H54 (cell line): ENCODE results near the gene RPAIN.

Source experiments
- DNase-seq: peaks from one replicate; pipeline ENCODE4 v3.0.0; 2011; ENCODE audit warnings: low spot score, mixed read lengths; ENCODE audit not compliant: insufficient read length
- FAIRE-seq: peaks from 3 replicates; lab custom pipeline; 2011; peaks lifted over from hg19 to GRCh38; lab: Jason Lieb, UNC
- POLR2A ChIP-seq: IDR thresholded peaks from 2 replicates; pipeline ENCODE4 v1.6.1; 2011; ENCODE audit warnings: low read depth, mild to moderate bottlenecking, low read length

RPAIN gene

GRCh38 chr17:5419959-5420653, at the start of gene RPAIN:
RPAIN (plus strand) TSS chr17:5420182; CDS start chr17:5420211, 29 bp downstream.
- peak; percentile 74 for TF ChIP-seq POLR2A
- DNase-seq (peak; percentile 61), FAIRE-seq (no peak)

GRCh38 chr17:5370411-5370810, 49.6 kb upstream of the RPAIN start:
- DNase-seq, result no peak
- TF ChIP-seq POLR2A, result no peak
- no peak for FAIRE-seq

DNA sequence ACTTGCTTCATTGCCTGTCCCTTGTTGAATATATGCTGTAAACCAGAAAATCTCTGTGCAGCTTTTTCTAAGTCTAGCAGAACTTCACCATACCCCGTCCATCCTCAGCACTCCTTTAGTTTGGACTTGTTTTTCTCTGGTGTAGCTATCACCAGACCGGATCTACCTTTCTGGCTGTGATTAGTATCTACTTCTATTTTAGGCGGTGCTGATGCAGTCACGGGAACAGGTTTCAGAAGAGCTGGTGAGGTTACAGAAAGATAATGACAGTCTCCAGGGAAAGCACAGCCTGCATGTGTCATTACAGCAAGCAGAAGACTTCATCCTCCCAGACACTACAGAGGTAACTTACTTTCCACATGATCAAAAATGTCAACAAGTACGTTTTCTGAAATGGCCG, 46.9 kb upstream of the RPAIN start:
- FAIRE-seq (no peak), DNase-seq (no peak)
- no peak for TF ChIP-seq POLR2A

DNA sequence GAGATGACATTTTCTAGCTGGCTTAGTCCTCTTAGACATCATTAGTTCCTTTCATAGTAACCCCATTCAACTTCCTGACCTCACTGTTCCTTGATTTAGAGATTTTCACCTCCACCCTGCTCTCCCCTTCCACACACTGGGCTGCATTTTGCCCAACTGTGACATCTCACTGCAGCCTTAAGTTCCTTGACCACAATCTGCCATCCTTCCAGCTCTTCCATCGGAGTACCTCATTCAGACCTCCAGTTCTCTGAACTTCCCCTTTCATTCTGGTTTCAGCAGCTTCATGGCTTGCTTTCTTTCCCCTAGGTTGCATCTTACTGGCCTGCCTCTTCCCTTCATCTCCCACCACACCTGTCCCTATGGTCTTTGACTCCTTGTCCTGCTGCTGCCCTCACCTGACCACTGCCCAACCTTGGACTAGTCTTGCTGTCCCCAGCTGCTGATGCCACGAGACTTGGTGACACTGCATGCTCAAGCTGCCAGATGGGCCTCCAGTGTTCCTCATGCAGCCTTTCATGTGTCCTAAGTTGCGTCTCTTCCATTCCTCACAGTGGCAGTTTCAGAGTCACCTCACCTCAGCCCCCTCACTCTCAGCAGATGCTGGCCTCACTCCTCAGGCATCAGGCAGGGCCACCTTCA, 41.3 kb upstream of the RPAIN start:
- TF ChIP-seq POLR2A, result no peak
- FAIRE-seq, result no peak

GRCh38 chr17:5379351-5380107, 40.5 kb upstream of the RPAIN start:
- no peak for DNase-seq
- no peak for FAIRE-seq
- TF ChIP-seq POLR2A, result no peak

More for the DNA sequence above, 41.3 kb upstream of the RPAIN start:
- DNase-seq, result no peak

- FAIRE-seq, result no peak
- TF ChIP-seq POLR2A, result no peak
- no peak for DNase-seq
These were observed 39.4 kb upstream of the RPAIN start for GRCh38 chr17:5380491-5381135.

GRCh38 chr17:5381542-5381941, 38.4 kb upstream of the RPAIN start:
- TF ChIP-seq POLR2A, result no peak
- DNase-seq (peak; percentile 12), FAIRE-seq (no peak)

DNA sequence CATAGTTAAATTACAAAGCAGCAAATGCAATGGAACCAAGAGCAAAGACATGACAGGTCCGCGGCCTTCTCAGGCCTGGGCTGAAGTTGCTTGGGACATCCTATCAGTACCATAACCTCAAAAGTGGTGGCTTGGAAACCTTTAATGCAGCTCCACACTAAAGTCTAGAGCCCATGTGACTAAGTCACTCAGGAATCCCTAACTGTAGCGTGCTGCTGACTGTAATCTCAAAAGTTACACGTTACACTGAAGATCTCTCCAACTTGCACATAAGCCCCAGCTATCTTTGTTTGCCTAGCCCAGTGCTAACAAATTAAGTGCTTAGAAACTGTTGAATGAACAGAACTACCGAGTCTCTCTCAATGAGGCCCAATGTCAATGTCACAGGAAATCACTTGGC, 28.3 kb upstream of the RPAIN start:
- TF ChIP-seq POLR2A, result no peak
- FAIRE-seq, result no peak
- DNase-seq, result no peak

DNA sequence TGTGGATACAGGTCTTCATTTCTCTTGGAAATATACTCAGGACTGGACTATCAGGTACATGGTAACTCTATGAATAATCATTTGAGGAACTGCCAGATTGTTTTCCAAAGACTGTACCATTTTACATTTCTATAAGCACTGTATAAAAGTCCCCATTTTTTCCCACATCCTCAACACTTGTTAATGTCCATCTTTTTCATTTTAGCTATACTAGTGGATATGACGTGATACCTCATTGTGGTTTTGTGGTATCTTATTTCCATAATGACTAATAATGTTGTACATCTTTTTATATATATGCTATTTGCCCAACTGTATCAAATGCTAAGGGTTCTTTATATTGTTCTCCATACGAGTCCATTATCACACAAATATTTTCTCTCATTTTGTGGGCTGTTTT, 23.4 kb upstream of the RPAIN start:
- TF ChIP-seq POLR2A, result no peak
- DNase-seq (no peak), FAIRE-seq (no peak)

DNA sequence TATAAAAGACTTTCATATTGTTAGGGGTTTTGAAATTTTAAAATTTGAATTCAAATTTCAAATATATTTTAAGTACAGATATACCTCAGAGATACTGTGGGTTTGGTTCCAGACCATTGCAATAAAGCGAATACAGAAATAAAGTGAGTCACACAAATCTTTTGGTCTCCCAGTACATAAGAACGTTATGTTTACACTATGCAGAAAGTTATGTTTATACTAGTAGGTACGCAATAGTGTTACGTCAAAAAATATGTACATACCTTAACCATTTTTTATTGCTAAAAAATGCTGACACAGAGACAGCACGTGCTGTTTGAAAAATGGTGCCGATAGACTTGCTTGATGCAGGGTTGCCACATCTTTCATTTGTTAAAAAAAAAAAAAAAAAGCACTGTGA, 20.2 kb upstream of the RPAIN start:
- no peak for TF ChIP-seq POLR2A
- FAIRE-seq, result no peak
- no peak for DNase-seq

- no peak for TF ChIP-seq POLR2A
- FAIRE-seq, result no peak
- DNase-seq, result no peak
These were observed 14.6 kb upstream of the RPAIN start for GRCh38 chr17:5405400-5405799.

GRCh38 chr17:5408186-5408585, 11.8 kb upstream of the RPAIN start:
- TF ChIP-seq POLR2A, result no peak
- FAIRE-seq (no peak), DNase-seq (no peak)

- FAIRE-seq (no peak), DNase-seq (no peak)
- TF ChIP-seq POLR2A, result no peak
These were observed 9.2 kb upstream of the RPAIN start for GRCh38 chr17:5410594-5411272.
